ENCODE measurements around the gene DVL1. TPM values are rescaled to one million over a fixed set of nuclear protein-coding genes. Genes with fewer than 3 reads are reported as not detected.

The DVL1 gene
- total and polyA plus RNA-seq, 9 of the 15 experiments (the other 6 are each of a cell fraction or from before 2014, with no cell fraction given): 0.62 to 135 (median 24.3) TPM

DNA sequence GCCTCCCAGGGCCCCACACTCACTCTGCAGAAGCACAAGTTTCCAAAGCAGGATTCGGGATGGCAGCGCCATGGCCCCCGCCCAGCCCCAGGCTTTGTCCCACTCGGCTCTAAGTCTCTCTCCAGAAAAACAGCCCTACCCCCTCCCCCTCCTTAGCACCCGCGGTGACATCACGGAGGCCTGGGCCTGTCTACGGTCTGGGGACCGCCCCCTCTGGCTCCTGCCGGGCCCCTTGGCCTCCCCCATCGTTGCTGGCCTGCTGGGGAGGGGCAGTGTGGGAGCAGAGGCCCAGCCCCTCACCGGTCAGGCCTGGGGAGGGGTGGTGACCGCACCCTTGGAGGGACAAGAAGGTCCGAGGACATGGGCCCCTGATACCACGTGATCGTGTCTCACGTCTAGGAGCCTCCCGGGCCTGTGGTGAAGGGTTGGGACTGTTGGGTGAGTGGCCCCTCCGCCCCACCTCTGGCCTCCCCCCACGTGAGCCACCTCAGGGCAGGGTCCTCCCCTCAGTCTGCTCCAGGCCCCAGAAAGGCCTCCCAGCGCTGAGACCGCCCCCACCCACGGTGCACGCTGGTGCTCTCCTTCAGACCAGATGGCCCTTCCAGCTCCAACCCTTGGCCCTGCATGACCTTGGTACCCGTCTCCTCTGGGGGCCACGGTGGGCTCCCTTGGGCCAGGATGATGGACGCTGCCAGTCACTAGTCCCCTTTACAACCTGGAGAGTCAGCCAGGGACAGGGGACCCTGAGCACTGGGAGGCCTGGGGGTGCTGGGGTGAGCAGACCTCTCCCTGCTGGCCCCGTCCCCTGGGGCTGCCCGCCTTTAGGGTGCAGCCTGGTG lies 9.4 kb upstream of the DVL1 start, which contains the start of gene MXRA8 (continued):
- TF ChIP-seq, protein P1, sequence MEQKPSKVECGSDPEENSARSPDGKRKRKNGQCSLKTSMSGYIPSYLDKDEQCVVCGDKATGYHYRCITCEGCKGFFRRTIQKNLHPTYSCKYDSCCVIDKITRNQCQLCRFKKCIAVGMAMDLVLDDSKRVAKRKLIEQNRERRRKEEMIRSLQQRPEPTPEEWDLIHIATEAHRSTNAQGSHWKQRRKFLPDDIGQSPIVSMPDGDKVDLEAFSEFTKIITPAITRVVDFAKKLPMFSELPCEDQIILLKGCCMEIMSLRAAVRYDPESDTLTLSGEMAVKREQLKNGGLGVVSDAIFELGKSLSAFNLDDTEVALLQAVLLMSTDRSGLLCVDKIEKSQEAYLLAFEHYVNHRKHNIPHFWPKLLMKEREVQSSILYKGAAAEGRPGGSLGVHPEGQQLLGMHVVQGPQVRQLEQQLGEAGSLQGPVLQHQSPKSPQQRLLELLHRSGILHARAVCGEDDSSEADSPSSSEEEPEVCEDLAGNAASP (IDR thresholded peaks at IDR 0.05): no peak
- TF ChIP-seq GABPB2 (CRISPR knock-in tag; conservative IDR thresholded peaks at IDR 0.05): no peak
- no peak for TF ChIP-seq ZNF354B (CRISPR knock-in tag; IDR thresholded peaks at IDR 0.05)
- TF ChIP-seq, protein P2, sequence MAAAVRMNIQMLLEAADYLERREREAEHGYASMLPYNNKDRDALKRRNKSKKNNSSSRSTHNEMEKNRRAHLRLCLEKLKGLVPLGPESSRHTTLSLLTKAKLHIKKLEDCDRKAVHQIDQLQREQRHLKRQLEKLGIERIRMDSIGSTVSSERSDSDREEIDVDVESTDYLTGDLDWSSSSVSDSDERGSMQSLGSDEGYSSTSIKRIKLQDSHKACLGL (CRISPR knock-in tag; IDR thresholded peaks at IDR 0.05; ENCODE audit: borderline replicate concordance, poor library complexity, severe bottlenecking): no peak
- no peak for TF ChIP-seq PCBP2 (IDR thresholded peaks at IDR 0.05; ENCODE audit: low read depth, low read length, poor library complexity, severe bottlenecking)
- TF ChIP-seq NFRKB (IDR thresholded peaks at IDR 0.05; ENCODE audit: low read depth): peak; percentile 49; the same call in 1 of the 2 replicates
- no peak for TF ChIP-seq ILK (tag; IDR thresholded peaks at IDR 0.05; ENCODE audit: borderline replicate concordance, low read depth)
- TF ChIP-seq MYC (IDR thresholded peaks at IDR 0.05; ENCODE audit: low read depth, low read length): peak; percentile 41
- TF ChIP-seq MYC (CRISPR knock-in tag; IDR thresholded peaks at IDR 0.05; ENCODE audit: borderline replicate concordance, low read depth): peak; percentile 58; the same call in 1 of the 2 replicates
- TF ChIP-seq, protein P3, sequence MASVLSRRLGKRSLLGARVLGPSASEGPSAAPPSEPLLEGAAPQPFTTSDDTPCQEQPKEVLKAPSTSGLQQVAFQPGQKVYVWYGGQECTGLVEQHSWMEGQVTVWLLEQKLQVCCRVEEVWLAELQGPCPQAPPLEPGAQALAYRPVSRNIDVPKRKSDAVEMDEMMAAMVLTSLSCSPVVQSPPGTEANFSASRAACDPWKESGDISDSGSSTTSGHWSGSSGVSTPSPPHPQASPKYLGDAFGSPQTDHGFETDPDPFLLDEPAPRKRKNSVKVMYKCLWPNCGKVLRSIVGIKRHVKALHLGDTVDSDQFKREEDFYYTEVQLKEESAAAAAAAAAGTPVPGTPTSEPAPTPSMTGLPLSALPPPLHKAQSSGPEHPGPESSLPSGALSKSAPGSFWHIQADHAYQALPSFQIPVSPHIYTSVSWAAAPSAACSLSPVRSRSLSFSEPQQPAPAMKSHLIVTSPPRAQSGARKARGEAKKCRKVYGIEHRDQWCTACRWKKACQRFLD (CRISPR knock-in tag; IDR thresholded peaks at IDR 0.05): no peak
- TF ChIP-seq, protein P4, sequence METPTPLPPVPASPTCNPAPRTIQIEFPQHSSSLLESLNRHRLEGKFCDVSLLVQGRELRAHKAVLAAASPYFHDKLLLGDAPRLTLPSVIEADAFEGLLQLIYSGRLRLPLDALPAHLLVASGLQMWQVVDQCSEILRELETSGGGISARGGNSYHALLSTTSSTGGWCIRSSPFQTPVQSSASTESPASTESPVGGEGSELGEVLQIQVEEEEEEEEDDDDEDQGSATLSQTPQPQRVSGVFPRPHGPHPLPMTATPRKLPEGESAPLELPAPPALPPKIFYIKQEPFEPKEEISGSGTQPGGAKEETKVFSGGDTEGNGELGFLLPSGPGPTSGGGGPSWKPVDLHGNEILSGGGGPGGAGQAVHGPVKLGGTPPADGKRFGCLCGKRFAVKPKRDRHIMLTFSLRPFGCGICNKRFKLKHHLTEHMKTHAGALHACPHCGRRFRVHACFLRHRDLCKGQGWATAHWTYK (CRISPR knock-in tag; IDR thresholded peaks at IDR 0.05): no peak
- no peak for TF ChIP-seq SRSF3 (IDR thresholded peaks at IDR 0.05; ENCODE audit: insufficient read depth, low read length)
- no peak for TF ChIP-seq FOXJ2 (tag; IDR thresholded peaks at IDR 0.05)
- TF ChIP-seq, protein P5, sequence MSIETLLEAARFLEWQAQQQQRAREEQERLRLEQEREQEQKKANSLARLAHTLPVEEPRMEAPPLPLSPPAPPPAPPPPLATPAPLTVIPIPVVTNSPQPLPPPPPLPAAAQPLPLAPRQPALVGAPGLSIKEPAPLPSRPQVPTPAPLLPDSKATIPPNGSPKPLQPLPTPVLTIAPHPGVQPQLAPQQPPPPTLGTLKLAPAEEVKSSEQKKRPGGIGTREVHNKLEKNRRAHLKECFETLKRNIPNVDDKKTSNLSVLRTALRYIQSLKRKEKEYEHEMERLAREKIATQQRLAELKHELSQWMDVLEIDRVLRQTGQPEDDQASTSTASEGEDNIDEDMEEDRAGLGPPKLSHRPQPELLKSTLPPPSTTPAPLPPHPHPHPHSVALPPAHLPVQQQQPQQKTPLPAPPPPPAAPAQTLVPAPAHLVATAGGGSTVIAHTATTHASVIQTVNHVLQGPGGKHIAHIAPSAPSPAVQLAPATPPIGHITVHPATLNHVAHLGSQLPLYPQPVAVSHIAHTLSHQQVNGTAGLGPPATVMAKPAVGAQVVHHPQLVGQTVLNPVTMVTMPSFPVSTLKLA (conservative IDR thresholded peaks at IDR 0.05): peak; percentile 64 to 69; a peak in 3 of 4 replicates
- no peak for TF ChIP-seq NFYB (IDR thresholded peaks at IDR 0.05; ENCODE audit: extremely low read depth, insufficient read length)
- no peak for TF ChIP-seq ZFP1 (CRISPR knock-in tag; IDR thresholded peaks at IDR 0.05)
- no peak for TF ChIP-seq IRF2 (CRISPR knock-in tag; IDR thresholded peaks at IDR 0.05)
- TF ChIP-seq ZNF121 (CRISPR knock-in tag; conservative IDR thresholded peaks at IDR 0.05): no peak
- no peak for TF ChIP-seq BMI1 (IDR thresholded peaks at IDR 0.05; ENCODE audit: low read length)
- TF ChIP-seq TEAD4 (IDR thresholded peaks at IDR 0.05; ENCODE audit: low read length): no peak
- TF ChIP-seq TEAD4 (CRISPR knock-in tag; IDR thresholded peaks at IDR 0.05; ENCODE audit: borderline replicate concordance): no peak
